ENCODE data around the gene TNNT1.

Gene TNNT1

GRCh38 chr19:55141696-55142095, 7.3 kb downstream of the TNNT1 start:
- H2AFZ ChIP-seq (ENCODE audit: low read depth, low read length): no peak overlapping the region
- H3K27me3 ChIP-seq (ENCODE audit: insufficient read depth, low read length, poor library complexity): peaks cover 9% of the 10 kb centered on the region

GRCh38 chr19:55137915-55138314, 11.1 kb downstream of the TNNT1 start:
- H3K27ac ChIP-seq (ENCODE audit: low read length): no peak overlapping the region
- no peak overlapping the region for H3K9ac ChIP-seq (ENCODE audit: low read depth, low read length)
- H3K4me1 ChIP-seq (ENCODE audit: insufficient read depth, low read length): no peaks in the 10 kb centered on the region
- peaks cover under 1% of the 10 kb centered on the region for H3K27me3 ChIP-seq (ENCODE audit: insufficient read depth, low read length, poor library complexity)
- H3K4me3 ChIP-seq (ENCODE audit: low read depth in 1 of 2, low read length in 2 of 2): no peak overlapping the region
- DNase-seq (no peak), ATAC-seq (ENCODE audit: insufficient read depth, low read depth) (no peak)
- H2AFZ ChIP-seq (ENCODE audit: low read depth, low read length): no peak overlapping the region
- no peaks in the 10 kb centered on the region for H3K79me2 ChIP-seq (ENCODE audit: insufficient read depth, low read length)
- no peak for TF ChIP-seq EZH2 (IDR thresholded peaks at IDR 0.05; ENCODE audit: borderline replicate concordance, low read depth, low read length, severe bottlenecking)
- no peak for TF ChIP-seq CTCF (IDR thresholded peaks at IDR 0.05; ENCODE audit: borderline replicate concordance, extremely low read depth, low read length, poor library complexity, severe bottlenecking)
- H3K4me2 ChIP-seq (ENCODE audit: insufficient read depth, low read length): no peak overlapping the region
- H4K20me1 ChIP-seq (ENCODE audit: insufficient read depth, low read length): 0 out of 2 replicates have a peak, but pooled peaks cover 3% of the 10 kb centered on the region
- H3K9me3 ChIP-seq (ENCODE audit: insufficient read depth, low read length, severe bottlenecking): no peaks in the 10 kb centered on the region
- H3K36me3 ChIP-seq (ENCODE audit: insufficient read depth, low read length): no peaks in the 10 kb centered on the region

More at GRCh38 chr19:55141696-55142095, 7.3 kb downstream of the TNNT1 start:
- 0 out of 2 replicates have a peak, but pooled peaks cover 3% of the 10 kb centered on the region for H4K20me1 ChIP-seq (ENCODE audit: insufficient read depth, low read length)
- no peak overlapping the region for H3K4me2 ChIP-seq (ENCODE audit: insufficient read depth, low read length)
- H3K9ac ChIP-seq (ENCODE audit: low read depth, low read length): no peak overlapping the region
- no peak overlapping the region for H3K27ac ChIP-seq (ENCODE audit: low read length)
- TF ChIP-seq CTCF (IDR thresholded peaks at IDR 0.05; ENCODE audit: borderline replicate concordance, extremely low read depth, low read length, poor library complexity, severe bottlenecking) (no peak), EZH2 (IDR thresholded peaks at IDR 0.05; ENCODE audit: borderline replicate concordance, low read depth, low read length, severe bottlenecking) (no peak)
- H3K9me3 ChIP-seq (ENCODE audit: insufficient read depth, low read length, severe bottlenecking): no peaks in the 10 kb centered on the region
- no peaks in the 10 kb centered on the region for H3K36me3 ChIP-seq (ENCODE audit: insufficient read depth, low read length)
- no peaks in the 10 kb centered on the region for H3K4me1 ChIP-seq (ENCODE audit: insufficient read depth, low read length)
- DNase-seq (no peak), ATAC-seq (ENCODE audit: insufficient read depth, low read depth) (no peak)
- H3K4me3 ChIP-seq (ENCODE audit: low read depth in 1 of 2, low read length in 2 of 2): no peak overlapping the region
- no peaks in the 10 kb centered on the region for H3K79me2 ChIP-seq (ENCODE audit: insufficient read depth, low read length)

- Histone ChIP-seq H3K36me3 (ENCODE audit: insufficient read depth, low read length) (no peaks in the 10 kb centered on the region), H3K27me3 (ENCODE audit: insufficient read depth, low read length, poor library complexity) (peaks cover 3% of the 10 kb centered on the region), H3K4me1 (ENCODE audit: insufficient read depth, low read length) (no peaks in the 10 kb centered on the region), H2AFZ (ENCODE audit: low read depth, low read length) (no peak overlapping the region), H3K4me2 (ENCODE audit: insufficient read depth, low read length) (no peak overlapping the region), H4K20me1 (ENCODE audit: insufficient read depth, low read length) (0 out of 2 replicates have a peak, but pooled peaks cover 3% of the 10 kb centered on the region), H3K9me3 (ENCODE audit: insufficient read depth, low read length, severe bottlenecking) (no peaks in the 10 kb centered on the region), H3K27ac (ENCODE audit: low read length) (no peak overlapping the region), H3K79me2 (ENCODE audit: insufficient read depth, low read length) (no peaks in the 10 kb centered on the region), H3K4me3 (ENCODE audit: low read depth in 1 of 2, low read length in 2 of 2) (no peak overlapping the region), H3K9ac (ENCODE audit: low read depth, low read length) (no peak overlapping the region)
- ATAC-seq (ENCODE audit: insufficient read depth, low read depth) (no peak), DNase-seq (no peak)
- TF ChIP-seq CTCF (IDR thresholded peaks at IDR 0.05; ENCODE audit: borderline replicate concordance, extremely low read depth, low read length, poor library complexity, severe bottlenecking): no peak
- TF ChIP-seq EZH2 (IDR thresholded peaks at IDR 0.05; ENCODE audit: borderline replicate concordance, low read depth, low read length, severe bottlenecking): no peak
Measured at GRCh38 chr19:55136399-55137102, 12.5 kb downstream of the TNNT1 start.
